Measurements from ENCODE around the gene ST3GAL6.

GRCh38 chr3:98787181-98787580 lies 24.0 kb downstream of the ST3GAL6 start:
- TF ChIP-seq EZH2 (IDR thresholded peaks at IDR 0.05), result no peak
- TF ChIP-seq POLR2AphosphoS5 (IDR thresholded peaks at IDR 0.05; ENCODE audit: borderline replicate concordance, low read depth, low read length), result no peak
- no peak for TF ChIP-seq FOXP2 (optimal IDR thresholded peaks at IDR 0.05; ENCODE audit: control extremely low read depth, extremely low read length, insufficient read depth)

Data from SK-N-MC (cell line).